ENCODE data around the gene NSUN7. TPM values are rescaled to one million over a fixed set of nuclear protein-coding genes. Genes with fewer than 3 reads are reported as not detected.
"Not testable (repeated sequence)": the region's sequence is repeated elsewhere in the genome, so short reads cannot be mapped to it uniquely, and the experiment has no call there.

The NSUN7 gene, protein sequence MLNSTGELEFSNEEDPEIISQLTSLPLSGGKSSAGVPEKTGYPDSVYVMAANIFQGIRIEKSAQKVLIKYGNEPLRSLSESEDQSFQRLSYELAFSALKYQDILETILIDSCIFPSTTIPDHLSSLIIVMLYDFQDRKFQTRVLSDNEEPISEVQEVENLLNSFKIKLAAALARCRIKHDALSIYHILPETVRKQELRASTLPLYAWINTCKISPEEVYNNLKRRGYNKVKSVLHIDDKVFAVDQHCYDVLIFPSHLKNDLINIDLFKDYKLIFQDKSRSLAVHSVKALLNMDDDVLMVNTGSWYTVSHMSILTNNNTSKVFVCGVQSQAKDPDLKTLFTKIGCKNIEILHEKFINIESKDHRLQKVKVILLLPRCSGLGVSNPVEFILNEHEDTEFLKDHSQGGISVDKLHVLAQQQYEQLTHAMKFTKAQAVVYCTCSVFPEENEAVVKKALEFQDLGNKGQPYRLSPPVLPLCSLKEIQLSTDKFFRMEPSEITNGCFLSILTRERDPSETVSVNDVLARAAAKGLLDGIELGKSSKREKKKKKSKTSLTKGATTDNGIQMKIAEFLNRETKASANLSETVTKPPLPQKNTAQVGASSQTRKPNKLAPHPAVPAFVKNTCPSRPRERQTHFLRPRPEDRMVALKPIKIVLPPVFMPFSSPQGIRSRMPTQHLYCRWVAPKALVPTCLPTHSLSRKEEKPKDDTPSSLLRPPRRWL
- polyA plus RNA-seq (ENCODE audit: insufficient read length in 3 of 3): 10 to 100 TPM; 10.5 to 13.1 (median 11.7) TPM

- peak; percentile 33 to 70 (median 62) for DNase-seq (ENCODE audit: low read depth in 3 of 3, low spot score in 2 of 3)
These were observed at the start of gene NSUN7 for GRCh38 chr4:40749717-40750460. Gene NSUN7 (plus strand): TSS chr4:40749955. CDS start chr4:40750694, 739 bp downstream.

GRCh38 chr4:40702137-40702799, 47.5 kb upstream of the NSUN7 start:
- DNase-seq (ENCODE audit: low read depth in 3 of 3, low spot score in 2 of 3): no peak

DNA sequence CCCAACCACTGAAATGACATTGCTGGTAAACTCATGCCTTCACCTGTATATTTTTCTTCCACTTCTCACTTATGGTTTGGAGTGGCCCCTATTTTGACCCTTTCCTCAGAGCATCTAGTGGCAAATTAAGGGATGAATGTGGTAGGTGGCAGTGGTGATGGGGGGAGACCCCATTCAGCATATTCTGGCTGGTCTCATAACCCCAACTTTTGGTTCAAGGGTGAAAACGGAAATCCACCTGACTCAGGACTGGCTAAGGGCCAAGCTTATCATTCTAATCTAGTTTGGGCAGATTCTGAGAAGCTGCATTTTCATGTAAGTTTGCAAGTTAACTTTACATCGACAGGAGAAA, 47.0 kb upstream of the NSUN7 start:
- no peak for DNase-seq (ENCODE audit: low read depth in 3 of 3, low spot score in 2 of 3)

DNA sequence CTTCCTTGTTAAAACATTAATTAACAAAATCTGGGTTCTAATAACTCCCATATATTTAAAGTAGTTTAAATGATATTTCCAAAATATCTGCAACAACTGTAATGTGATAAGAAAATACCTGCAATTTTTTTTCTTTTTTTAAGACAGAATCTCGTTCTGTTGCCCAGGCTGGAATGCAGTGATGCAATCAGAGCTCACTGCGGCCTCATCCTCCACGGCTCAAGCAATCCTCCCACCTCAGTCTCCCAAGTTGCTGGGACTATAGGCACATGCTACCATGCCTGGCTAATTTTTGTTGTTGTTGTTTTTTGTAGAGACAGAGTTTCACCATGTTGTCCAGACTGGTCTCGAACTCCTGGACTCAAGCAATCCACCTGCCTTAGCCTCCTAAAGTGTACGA, 45.7 kb upstream of the NSUN7 start:
- no peak for DNase-seq (ENCODE audit: low read depth in 3 of 3, low spot score in 2 of 3)

GRCh38 chr4:40710484-40711254, 39.1 kb upstream of the NSUN7 start:
- no peak for DNase-seq (ENCODE audit: low read depth in 3 of 3, low spot score in 2 of 3)

DNA sequence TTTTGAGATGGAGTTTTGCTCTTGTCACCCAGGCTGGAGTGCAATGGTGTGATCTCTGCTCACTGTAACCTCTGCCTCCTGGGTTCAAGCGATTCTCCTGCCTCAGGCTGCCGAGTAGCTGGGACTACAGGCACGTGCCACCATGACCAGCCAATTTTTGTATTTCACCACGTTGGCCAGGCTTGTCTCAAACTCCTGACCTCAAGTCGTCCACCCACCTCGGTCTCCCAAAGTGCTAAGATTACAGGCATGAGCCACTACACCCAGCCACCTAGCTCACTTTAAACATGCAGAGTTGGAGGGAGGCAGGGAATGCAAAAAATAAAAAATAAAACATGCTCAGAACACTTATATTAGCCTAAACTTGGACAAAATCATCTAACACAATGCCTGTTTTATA, 36.8 kb upstream of the NSUN7 start:
- not testable (repeated sequence) for DNase-seq (ENCODE audit: low read depth in 3 of 3, low spot score in 2 of 3)

GRCh38 chr4:40713798-40714197, 36.0 kb upstream of the NSUN7 start:
- DNase-seq (ENCODE audit: low read depth in 3 of 3, low spot score in 2 of 3): no peak

- no peak for DNase-seq (ENCODE audit: low read depth in 3 of 3, low spot score in 2 of 3)
These were observed 31.2 kb upstream of the NSUN7 start for GRCh38 chr4:40718586-40718985.

- DNase-seq (ENCODE audit: low read depth in 3 of 3, low spot score in 2 of 3): no peak
These were observed 30.6 kb upstream of the NSUN7 start for GRCh38 chr4:40719008-40719623.

GRCh38 chr4:40720351-40720750, 29.4 kb upstream of the NSUN7 start:
- no peak for DNase-seq (ENCODE audit: low read depth in 3 of 3, low spot score in 2 of 3)

DNA sequence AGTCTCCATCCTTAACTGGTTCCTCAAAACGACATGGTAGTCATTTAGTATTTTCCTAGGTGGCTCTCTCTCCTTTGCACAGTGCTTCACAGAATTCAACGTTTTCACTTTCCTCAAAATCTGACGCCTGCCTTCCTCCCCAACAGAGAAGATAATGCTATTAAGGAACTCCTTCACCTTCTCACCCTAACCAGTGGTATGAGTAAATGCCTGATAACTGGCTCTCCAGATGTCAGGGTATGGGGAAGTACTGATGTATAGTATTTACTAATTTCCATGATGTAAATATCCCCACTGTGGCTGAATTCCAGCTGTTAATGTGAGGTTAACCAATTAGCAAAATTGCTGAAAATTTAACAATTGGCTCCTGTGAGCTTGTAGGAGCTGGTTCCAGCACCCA, 28.8 kb upstream of the NSUN7 start:
- DNase-seq (ENCODE audit: low read depth in 3 of 3, low spot score in 2 of 3): no peak

- DNase-seq (ENCODE audit: low read depth in 3 of 3, low spot score in 2 of 3): no peak
These were observed 28.0 kb upstream of the NSUN7 start for GRCh38 chr4:40721730-40722171.

DNA sequence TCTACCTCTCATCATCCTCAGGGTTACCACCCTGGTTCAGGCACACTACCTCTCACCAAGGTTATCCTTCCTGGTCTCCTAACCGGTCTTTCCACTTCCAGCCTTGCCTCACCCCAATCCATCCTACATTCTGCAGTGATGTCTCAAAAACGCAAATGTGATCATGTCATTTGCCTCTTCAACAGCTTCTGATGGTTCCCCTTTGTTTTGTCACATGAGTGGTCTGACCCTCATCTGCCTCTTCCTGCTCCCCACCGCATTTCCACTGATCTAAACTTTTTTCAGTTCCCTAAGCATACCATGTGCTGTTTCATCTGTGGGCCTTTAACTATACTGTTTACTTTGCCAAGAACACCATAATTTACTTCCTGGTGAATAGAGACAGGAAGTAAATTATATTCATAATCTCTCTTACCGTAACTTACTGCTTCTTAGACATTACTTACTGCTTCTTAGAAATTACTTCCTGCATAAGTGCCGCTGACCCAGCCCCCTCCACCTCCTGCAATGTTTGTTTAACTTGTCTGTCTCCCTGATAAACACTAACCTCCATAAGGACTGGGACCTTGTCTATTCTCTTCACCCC, 27.1 kb upstream of the NSUN7 start:
- DNase-seq (ENCODE audit: low read depth in 3 of 3, low spot score in 2 of 3): no peak

DNA sequence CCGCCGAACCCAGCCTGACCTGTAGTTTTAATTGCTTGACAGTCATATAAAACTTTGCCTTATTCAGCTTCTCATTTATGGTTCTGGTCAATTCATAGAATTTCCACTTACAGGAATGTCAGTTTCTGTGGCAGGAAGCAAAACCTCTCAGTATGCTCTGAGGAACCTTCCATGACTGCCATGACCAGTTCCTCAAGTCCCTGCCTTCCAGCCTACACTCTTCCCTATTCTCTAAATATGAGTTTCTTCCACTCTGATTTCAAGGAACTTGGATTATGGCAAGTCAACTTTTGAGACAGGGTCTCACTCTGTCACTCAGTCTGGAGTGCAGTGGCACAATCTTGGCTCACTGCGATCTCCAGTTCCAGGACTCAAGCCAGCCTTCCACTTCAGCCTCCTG, 26.0 kb upstream of the NSUN7 start:
- no peak for DNase-seq (ENCODE audit: low read depth in 3 of 3, low spot score in 2 of 3)

- DNase-seq (ENCODE audit: low read depth in 3 of 3, low spot score in 2 of 3): no peak
These were observed 21.4 kb upstream of the NSUN7 start for GRCh38 chr4:40728333-40728732.

DNA sequence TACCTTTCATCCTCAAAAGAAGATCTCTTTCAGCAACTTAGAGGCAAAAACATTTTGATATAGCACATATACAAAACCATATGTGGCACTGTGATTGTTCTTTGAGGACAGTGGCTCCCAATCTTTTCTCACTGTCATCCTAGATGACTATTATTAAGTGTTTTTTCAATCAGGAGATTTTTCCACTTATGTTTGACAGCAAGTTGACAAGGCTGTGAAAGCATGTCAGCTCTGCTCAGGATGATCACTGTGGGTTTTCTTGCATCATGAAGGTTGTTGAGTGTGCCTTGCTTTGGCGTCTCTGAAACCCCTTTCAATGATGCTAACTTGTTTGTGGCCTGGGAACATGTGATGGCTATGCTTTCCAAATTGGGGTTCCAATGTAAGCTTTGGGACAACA, 20.2 kb upstream of the NSUN7 start:
- no peak for DNase-seq (ENCODE audit: low read depth in 3 of 3, low spot score in 2 of 3)

DNA sequence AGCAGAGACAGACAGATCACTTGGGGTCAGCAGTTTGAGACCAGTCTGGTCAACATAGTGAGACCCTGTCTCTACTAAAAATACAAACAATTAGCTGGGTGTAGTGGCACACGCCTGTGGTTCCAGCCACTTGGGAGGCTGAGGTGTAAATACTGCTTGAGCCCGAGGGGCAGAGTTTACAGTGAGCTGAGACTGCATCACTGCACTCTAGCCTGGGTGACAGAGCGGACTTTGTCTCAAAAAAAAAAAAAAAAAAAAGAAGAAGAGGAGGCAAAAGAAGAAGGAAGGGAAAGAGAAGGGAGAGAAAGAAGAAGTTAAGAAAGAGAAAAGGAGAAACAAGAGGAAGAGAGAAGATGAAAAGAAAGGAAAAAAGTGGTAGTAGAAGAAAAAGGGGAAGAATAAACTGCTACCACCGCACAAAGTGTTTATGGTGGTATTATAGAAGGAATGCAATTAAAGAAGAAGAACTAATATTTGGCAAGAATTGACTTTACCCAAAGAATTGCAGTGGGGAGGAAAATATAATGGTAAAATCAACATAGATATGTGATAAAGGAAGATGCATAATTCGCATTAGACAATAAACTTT, 19.6 kb upstream of the NSUN7 start:
- no peak for DNase-seq (ENCODE audit: low read depth in 3 of 3, low spot score in 2 of 3)

DNA sequence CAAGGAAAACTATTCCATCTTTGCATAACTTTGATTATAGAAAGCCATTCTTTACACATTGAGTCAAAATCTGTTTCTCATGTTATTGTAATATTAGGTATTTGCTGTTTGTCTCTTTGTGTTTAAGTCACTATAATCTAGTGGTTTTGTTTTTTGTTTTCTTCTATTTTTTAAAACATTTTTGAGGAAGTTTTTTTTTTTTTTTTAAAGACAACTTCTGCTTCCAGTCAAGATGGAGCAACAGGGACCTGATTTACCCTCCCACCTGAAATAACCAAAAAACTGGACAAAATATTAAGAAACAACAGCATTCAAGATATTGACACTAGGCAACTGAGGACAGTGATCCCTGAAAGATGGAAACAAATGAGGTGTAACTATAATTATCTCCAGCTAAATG, 18.4 kb upstream of the NSUN7 start:
- DNase-seq (ENCODE audit: low read depth in 3 of 3, low spot score in 2 of 3): no peak

- no peak for DNase-seq (ENCODE audit: low read depth in 3 of 3, low spot score in 2 of 3)
These were observed 17.9 kb upstream of the NSUN7 start for GRCh38 chr4:40731792-40732245.

Data from right renal cortex interstitium (tissue), 3 donors.